Measurements from ENCODE around the gene NOLC1.

DNA sequence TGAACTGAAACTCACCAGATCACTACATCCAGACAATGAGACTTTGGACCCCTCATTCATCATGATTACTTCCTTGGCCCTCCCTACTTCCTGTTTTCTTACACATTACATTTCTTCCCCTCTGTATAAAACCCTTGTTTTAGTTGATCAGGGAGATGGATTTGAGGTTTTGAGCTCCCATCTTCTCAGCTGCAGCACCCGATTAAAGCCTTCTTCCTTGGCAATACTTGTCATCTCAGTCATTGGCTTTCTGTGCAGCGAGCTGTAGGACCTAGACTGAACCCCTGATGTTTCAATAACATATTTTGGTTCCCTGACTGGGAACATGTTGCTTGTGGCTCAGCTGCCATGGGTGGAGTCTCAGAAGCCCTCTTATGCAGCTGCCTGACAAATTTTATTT, 33.1 kb downstream of the NOLC1 start:
- TF ChIP-seq, protein P1, sequence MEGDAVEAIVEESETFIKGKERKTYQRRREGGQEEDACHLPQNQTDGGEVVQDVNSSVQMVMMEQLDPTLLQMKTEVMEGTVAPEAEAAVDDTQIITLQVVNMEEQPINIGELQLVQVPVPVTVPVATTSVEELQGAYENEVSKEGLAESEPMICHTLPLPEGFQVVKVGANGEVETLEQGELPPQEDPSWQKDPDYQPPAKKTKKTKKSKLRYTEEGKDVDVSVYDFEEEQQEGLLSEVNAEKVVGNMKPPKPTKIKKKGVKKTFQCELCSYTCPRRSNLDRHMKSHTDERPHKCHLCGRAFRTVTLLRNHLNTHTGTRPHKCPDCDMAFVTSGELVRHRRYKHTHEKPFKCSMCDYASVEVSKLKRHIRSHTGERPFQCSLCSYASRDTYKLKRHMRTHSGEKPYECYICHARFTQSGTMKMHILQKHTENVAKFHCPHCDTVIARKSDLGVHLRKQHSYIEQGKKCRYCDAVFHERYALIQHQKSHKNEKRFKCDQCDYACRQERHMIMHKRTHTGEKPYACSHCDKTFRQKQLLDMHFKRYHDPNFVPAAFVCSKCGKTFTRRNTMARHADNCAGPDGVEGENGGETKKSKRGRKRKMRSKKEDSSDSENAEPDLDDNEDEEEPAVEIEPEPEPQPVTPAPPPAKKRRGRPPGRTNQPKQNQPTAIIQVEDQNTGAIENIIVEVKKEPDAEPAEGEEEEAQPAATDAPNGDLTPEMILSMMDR (IDR thresholded peaks at IDR 0.05), result no peak
- no peak for TF ChIP-seq EP300 (IDR thresholded peaks at IDR 0.05)
